ENCODE results near the gene CPED1.

DNA sequence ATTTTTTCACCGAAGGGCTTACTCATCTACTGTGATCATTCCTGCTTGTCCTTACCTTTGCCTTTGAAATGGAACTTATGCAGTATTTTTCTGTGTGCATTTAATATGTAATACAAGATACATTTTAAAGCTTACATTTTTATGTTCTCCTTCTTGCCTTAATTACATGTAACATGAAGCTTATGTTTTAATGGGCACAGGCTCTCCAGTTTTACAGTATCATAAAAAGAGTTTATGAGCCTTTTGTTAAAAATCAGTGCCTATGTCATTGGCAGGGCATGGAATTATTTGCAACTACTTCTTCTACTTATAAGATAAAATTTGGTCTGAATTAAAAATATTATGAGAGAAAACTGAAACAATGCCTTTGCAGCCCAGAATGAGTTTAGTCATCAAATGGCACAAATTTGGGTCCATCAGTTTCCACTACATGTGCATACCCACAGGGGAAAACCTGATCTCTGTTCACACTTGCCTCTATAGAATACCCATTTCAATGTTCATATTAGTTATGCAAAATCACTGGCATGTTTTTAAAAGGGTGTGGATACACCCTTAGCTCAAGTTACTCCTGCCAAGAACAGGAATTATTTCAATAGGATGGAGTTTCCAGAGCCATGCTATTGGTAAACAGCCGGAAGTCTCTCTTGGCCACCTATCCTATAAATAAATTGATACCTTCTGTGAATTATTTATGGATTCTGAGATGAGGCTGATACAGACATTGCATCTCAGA, 312.3 kb downstream of the CPED1 start:
- TF ChIP-seq, protein P1, sequence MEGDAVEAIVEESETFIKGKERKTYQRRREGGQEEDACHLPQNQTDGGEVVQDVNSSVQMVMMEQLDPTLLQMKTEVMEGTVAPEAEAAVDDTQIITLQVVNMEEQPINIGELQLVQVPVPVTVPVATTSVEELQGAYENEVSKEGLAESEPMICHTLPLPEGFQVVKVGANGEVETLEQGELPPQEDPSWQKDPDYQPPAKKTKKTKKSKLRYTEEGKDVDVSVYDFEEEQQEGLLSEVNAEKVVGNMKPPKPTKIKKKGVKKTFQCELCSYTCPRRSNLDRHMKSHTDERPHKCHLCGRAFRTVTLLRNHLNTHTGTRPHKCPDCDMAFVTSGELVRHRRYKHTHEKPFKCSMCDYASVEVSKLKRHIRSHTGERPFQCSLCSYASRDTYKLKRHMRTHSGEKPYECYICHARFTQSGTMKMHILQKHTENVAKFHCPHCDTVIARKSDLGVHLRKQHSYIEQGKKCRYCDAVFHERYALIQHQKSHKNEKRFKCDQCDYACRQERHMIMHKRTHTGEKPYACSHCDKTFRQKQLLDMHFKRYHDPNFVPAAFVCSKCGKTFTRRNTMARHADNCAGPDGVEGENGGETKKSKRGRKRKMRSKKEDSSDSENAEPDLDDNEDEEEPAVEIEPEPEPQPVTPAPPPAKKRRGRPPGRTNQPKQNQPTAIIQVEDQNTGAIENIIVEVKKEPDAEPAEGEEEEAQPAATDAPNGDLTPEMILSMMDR (conservative IDR thresholded peaks at IDR 0.05; ENCODE audit: low read length): no peak
- no peak for TF ChIP-seq EZH2phosphoT487 (IDR thresholded peaks at IDR 0.05; ENCODE audit: borderline replicate concordance, low read depth, low read length)

All from OCI-LY7 (cell line).